ENCODE results near the gene RNF7. TPM values are rescaled to one million over a fixed set of nuclear protein-coding genes. Genes with fewer than 3 reads are reported as not detected.

Gene RNF7
- total and polyA plus RNA-seq, 9 of the 15 experiments (the other 6 are each of a cell fraction or from before 2014, with no cell fraction given) = 38.8 to 133 (median 80.5) TPM

GRCh38 chr3:141738022-141738890 lies at the start of gene RNF7 (continued):
- TF ChIP-seq AFF1 (IDR thresholded peaks at IDR 0.05; ENCODE audit: low read depth in 1 of 2, partially characterized antibody in 2 of 2) (no peak), HNRNPLL (IDR thresholded peaks at IDR 0.05; ENCODE audit: low read depth, low read length, poor library complexity, severe bottlenecking) (peak; percentile 79), SMARCA4 (IDR thresholded peaks at IDR 0.05) (no peak), UBTF (IDR thresholded peaks at IDR 0.05; ENCODE audit: borderline replicate concordance in 1 of 2, low read depth in 2 of 2, low read length in 2 of 2) (peak in 1 of 2 experiments; percentile 88; a peak in 2 of 4 replicates), SMC3 (conservative IDR thresholded peaks at IDR 0.05; ENCODE audit: insufficient read depth, low read depth, low read length) (peak; percentile 80), U2AF2 (optimal IDR thresholded peaks at IDR 0.05; ENCODE audit: low read depth, low read length) (no peak), ZNF507 (tag; conservative IDR thresholded peaks at IDR 0.05) (no peak), CTCF (IDR thresholded peaks at IDR 0.05 in 2 of 3, conservative IDR thresholded peaks at IDR 0.05 in 1 of 3; ENCODE audit: insufficient read depth in 2 of 3, low read depth in 1 of 3, low read length in 3 of 3) (peak; percentile 91 to 97 (median 95)), TCF7L2 (IDR thresholded peaks at IDR 0.05; ENCODE audit: low read depth, low read length) (no peak), CC2D1A (IDR thresholded peaks at IDR 0.05) (no peak), ZFX (CRISPR knock-in tag; IDR thresholded peaks at IDR 0.05) (peak; percentile 99), ZFP91 (CRISPR knock-in tag; IDR thresholded peaks at IDR 0.05) (no peak), FOXO4 (CRISPR knock-in tag; IDR thresholded peaks at IDR 0.05) (no peak)

Measured in K562 (cell line).